Measurements from ENCODE around the gene SREBF2.

DNA sequence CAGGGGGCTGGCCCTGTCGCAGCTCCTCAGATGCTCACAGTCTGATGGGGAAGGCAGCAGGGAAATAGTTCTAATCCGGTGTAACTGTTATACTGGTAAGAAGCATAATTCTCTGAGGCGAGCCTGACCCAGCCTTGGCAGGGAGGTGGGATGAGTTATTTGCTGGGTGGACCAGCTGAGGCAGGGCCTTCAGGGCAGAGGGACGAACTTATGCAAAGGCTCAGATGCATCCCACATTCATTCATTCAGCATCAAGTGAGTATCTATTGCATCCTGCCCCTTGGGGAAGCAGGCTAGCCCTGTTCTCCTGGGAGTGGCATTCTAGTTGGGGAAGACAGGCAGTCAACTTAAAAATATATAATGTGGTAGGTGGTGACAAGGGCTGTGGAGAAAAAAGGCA, 13.6 kb upstream of the SREBF2 start:
- TF ChIP-seq POLR2AphosphoS5 (IDR thresholded peaks at IDR 0.05; ENCODE audit: borderline replicate concordance, low read depth, low read length) (no peak), EZH2 (IDR thresholded peaks at IDR 0.05) (no peak), FOXP2 (optimal IDR thresholded peaks at IDR 0.05; ENCODE audit: control extremely low read depth, extremely low read length, insufficient read depth) (no peak)

Data from SK-N-MC (cell line).